ENCODE measurements around the gene VPS35L.

VPS35L gene

GRCh38 chr16:19555186-19555937 lies at the start of gene VPS35L:
Gene VPS35L, plus strand, starts transcription at chr16:19555703. Its CDS starts 27 bp downstream, at chr16:19555730.
- H3K9ac ChIP-seq (ENCODE audit: low read depth, low read length), result peak within 1 kb of the TSS; percentile 96
- H3K4me3 ChIP-seq (ENCODE audit: low read depth, low read length), result peak within 1 kb of the TSS; percentile 84
- H3K36me3 ChIP-seq (ENCODE audit: control insufficient read depth, insufficient read depth, low read length), result peaks cover 24% of the 10 kb centered on the region
- peak within 1 kb of the TSS; percentile 96 for H3K27ac ChIP-seq (ENCODE audit: low read depth, low read length)
- H3K4me1 ChIP-seq (ENCODE audit: control insufficient read depth, insufficient read depth, low read length), result peaks cover 5% of the 10 kb centered on the region
- no peaks in the 10 kb centered on the region for H3K27me3 ChIP-seq (ENCODE audit: control insufficient read depth, insufficient read depth, low read length)
- no peaks in the 10 kb centered on the region for H3K9me3 ChIP-seq (ENCODE audit: control insufficient read depth, insufficient read depth, low read length)

GRCh38 chr16:19506965-19507364 lies 48.5 kb upstream of the VPS35L start:
- Histone ChIP-seq H3K27ac (ENCODE audit: low read depth, low read length) (no peak overlapping the region), H3K4me3 (ENCODE audit: low read depth, low read length) (no peak overlapping the region), H3K9me3 (ENCODE audit: control insufficient read depth, insufficient read depth, low read length) (no peaks in the 10 kb centered on the region), H3K9ac (ENCODE audit: low read depth, low read length) (no peak overlapping the region), H3K27me3 (ENCODE audit: control insufficient read depth, insufficient read depth, low read length) (no peaks in the 10 kb centered on the region), H3K36me3 (ENCODE audit: control insufficient read depth, insufficient read depth, low read length) (peaks cover 87% of the 10 kb centered on the region), H3K4me1 (ENCODE audit: control insufficient read depth, insufficient read depth, low read length) (no peaks in the 10 kb centered on the region)

GRCh38 chr16:19507867-19508266 lies 47.6 kb upstream of the VPS35L start:
- H3K4me1 ChIP-seq (ENCODE audit: control insufficient read depth, insufficient read depth, low read length), result no peaks in the 10 kb centered on the region
- no peak overlapping the region for H3K4me3 ChIP-seq (ENCODE audit: low read depth, low read length)
- no peaks in the 10 kb centered on the region for H3K27me3 ChIP-seq (ENCODE audit: control insufficient read depth, insufficient read depth, low read length)
- no peak overlapping the region for H3K27ac ChIP-seq (ENCODE audit: low read depth, low read length)
- H3K36me3 ChIP-seq (ENCODE audit: control insufficient read depth, insufficient read depth, low read length), result peaks cover 84% of the 10 kb centered on the region
- no peak overlapping the region for H3K9ac ChIP-seq (ENCODE audit: low read depth, low read length)
- H3K9me3 ChIP-seq (ENCODE audit: control insufficient read depth, insufficient read depth, low read length), result no peaks in the 10 kb centered on the region

GRCh38 chr16:19512297-19512696 lies 43.2 kb upstream of the VPS35L start:
- H3K36me3 ChIP-seq (ENCODE audit: control insufficient read depth, insufficient read depth, low read length), result peaks cover 88% of the 10 kb centered on the region
- H3K27me3 ChIP-seq (ENCODE audit: control insufficient read depth, insufficient read depth, low read length), result no peaks in the 10 kb centered on the region
- no peak overlapping the region for H3K9ac ChIP-seq (ENCODE audit: low read depth, low read length)
- no peaks in the 10 kb centered on the region for H3K9me3 ChIP-seq (ENCODE audit: control insufficient read depth, insufficient read depth, low read length)
- no peaks in the 10 kb centered on the region for H3K4me1 ChIP-seq (ENCODE audit: control insufficient read depth, insufficient read depth, low read length)
- no peak overlapping the region for H3K27ac ChIP-seq (ENCODE audit: low read depth, low read length)
- H3K4me3 ChIP-seq (ENCODE audit: low read depth, low read length), result no peak overlapping the region

GRCh38 chr16:19513377-19514053 lies 42.0 kb upstream of the VPS35L start:
- Histone ChIP-seq H3K4me3 (ENCODE audit: low read depth, low read length) (no peak overlapping the region), H3K27ac (ENCODE audit: low read depth, low read length) (no peak overlapping the region), H3K27me3 (ENCODE audit: control insufficient read depth, insufficient read depth, low read length) (no peaks in the 10 kb centered on the region), H3K36me3 (ENCODE audit: control insufficient read depth, insufficient read depth, low read length) (peaks cover 83% of the 10 kb centered on the region), H3K9me3 (ENCODE audit: control insufficient read depth, insufficient read depth, low read length) (no peaks in the 10 kb centered on the region), H3K9ac (ENCODE audit: low read depth, low read length) (no peak overlapping the region), H3K4me1 (ENCODE audit: control insufficient read depth, insufficient read depth, low read length) (no peaks in the 10 kb centered on the region)

GRCh38 chr16:19515757-19516156 lies 39.7 kb upstream of the VPS35L start:
- H3K9me3 ChIP-seq (ENCODE audit: control insufficient read depth, insufficient read depth, low read length), result no peaks in the 10 kb centered on the region
- peaks cover 66% of the 10 kb centered on the region for H3K36me3 ChIP-seq (ENCODE audit: control insufficient read depth, insufficient read depth, low read length)
- no peak overlapping the region for H3K4me3 ChIP-seq (ENCODE audit: low read depth, low read length)
- H3K27ac ChIP-seq (ENCODE audit: low read depth, low read length), result no peak overlapping the region
- no peaks in the 10 kb centered on the region for H3K27me3 ChIP-seq (ENCODE audit: control insufficient read depth, insufficient read depth, low read length)
- H3K9ac ChIP-seq (ENCODE audit: low read depth, low read length), result no peak overlapping the region
- H3K4me1 ChIP-seq (ENCODE audit: control insufficient read depth, insufficient read depth, low read length), result peaks cover 4% of the 10 kb centered on the region; the same call in 1 of the 2 replicates

GRCh38 chr16:19517424-19518089 lies 37.9 kb upstream of the VPS35L start:
- no peak overlapping the region for H3K27ac ChIP-seq (ENCODE audit: low read depth, low read length)
- no peak overlapping the region for H3K9ac ChIP-seq (ENCODE audit: low read depth, low read length)
- H3K4me1 ChIP-seq (ENCODE audit: control insufficient read depth, insufficient read depth, low read length), result peaks cover 13% of the 10 kb centered on the region
- H3K9me3 ChIP-seq (ENCODE audit: control insufficient read depth, insufficient read depth, low read length), result no peaks in the 10 kb centered on the region
- H3K36me3 ChIP-seq (ENCODE audit: control insufficient read depth, insufficient read depth, low read length), result peaks cover 55% of the 10 kb centered on the region
- H3K27me3 ChIP-seq (ENCODE audit: control insufficient read depth, insufficient read depth, low read length), result no peaks in the 10 kb centered on the region
- H3K4me3 ChIP-seq (ENCODE audit: low read depth, low read length), result no peak overlapping the region

- H3K9me3 ChIP-seq (ENCODE audit: control insufficient read depth, insufficient read depth, low read length), result no peaks in the 10 kb centered on the region
- H3K27ac ChIP-seq (ENCODE audit: low read depth, low read length), result no peak overlapping the region
- no peak overlapping the region for H3K9ac ChIP-seq (ENCODE audit: low read depth, low read length)
- no peaks in the 10 kb centered on the region for H3K27me3 ChIP-seq (ENCODE audit: control insufficient read depth, insufficient read depth, low read length)
- peaks cover 46% of the 10 kb centered on the region for H3K36me3 ChIP-seq (ENCODE audit: control insufficient read depth, insufficient read depth, low read length)
- H3K4me3 ChIP-seq (ENCODE audit: low read depth, low read length), result no peak overlapping the region
- H3K4me1 ChIP-seq (ENCODE audit: control insufficient read depth, insufficient read depth, low read length), result peaks cover 16% of the 10 kb centered on the region
These were observed 37.1 kb upstream of the VPS35L start for GRCh38 chr16:19518388-19518787.

GRCh38 chr16:19520861-19521331 lies 34.6 kb upstream of the VPS35L start:
- Histone ChIP-seq H3K27me3 (ENCODE audit: control insufficient read depth, insufficient read depth, low read length) (no peaks in the 10 kb centered on the region), H3K36me3 (ENCODE audit: control insufficient read depth, insufficient read depth, low read length) (peaks cover 24% of the 10 kb centered on the region), H3K4me1 (ENCODE audit: control insufficient read depth, insufficient read depth, low read length) (peaks cover 24% of the 10 kb centered on the region), H3K9me3 (ENCODE audit: control insufficient read depth, insufficient read depth, low read length) (no peaks in the 10 kb centered on the region), H3K9ac (ENCODE audit: low read depth, low read length) (peak overlapping the region; percentile 75), H3K27ac (ENCODE audit: low read depth, low read length) (no peak overlapping the region), H3K4me3 (ENCODE audit: low read depth, low read length) (peak overlapping the region; percentile 84)

- Histone ChIP-seq H3K9ac (ENCODE audit: low read depth, low read length) (peak within 1 kb of the TSS; percentile 75), H3K27me3 (ENCODE audit: control insufficient read depth, insufficient read depth, low read length) (no peaks in the 10 kb centered on the region), H3K4me1 (ENCODE audit: control insufficient read depth, insufficient read depth, low read length) (peaks cover 24% of the 10 kb centered on the region), H3K27ac (ENCODE audit: low read depth, low read length) (peak within 1 kb of the TSS; percentile 44), H3K36me3 (ENCODE audit: control insufficient read depth, insufficient read depth, low read length) (peaks cover 15% of the 10 kb centered on the region), H3K4me3 (ENCODE audit: low read depth, low read length) (peak within 1 kb of the TSS; percentile 84), H3K9me3 (ENCODE audit: control insufficient read depth, insufficient read depth, low read length) (no peaks in the 10 kb centered on the region)
These were observed 33.8 kb upstream of the VPS35L start, which contains the start of gene GDE1 for GRCh38 chr16:19521471-19522396. Gene GDE1, minus strand, starts transcription at chr16:19522098. Its CDS starts 134 bp downstream, at chr16:19521964.
